GM10266 (cell line): ENCODE measurements around the gene PHLDB3.

Experiments used
- DNase-seq: peaks from one replicate; pipeline ENCODE4 v3.0.0; 2012; ENCODE audit errors: extremely low spot score
- TF ChIP-seq, protein P1 (sequence below): IDR thresholded peaks from 2 replicates; pipeline ENCODE4 v1.5.1; 2012; ENCODE audit warnings: mild to moderate bottlenecking, low read depth; ENCODE audit not compliant: control insufficient read depth, insufficient read depth; ENCODE audit errors: missing control alignments

PHLDB3 gene

DNA sequence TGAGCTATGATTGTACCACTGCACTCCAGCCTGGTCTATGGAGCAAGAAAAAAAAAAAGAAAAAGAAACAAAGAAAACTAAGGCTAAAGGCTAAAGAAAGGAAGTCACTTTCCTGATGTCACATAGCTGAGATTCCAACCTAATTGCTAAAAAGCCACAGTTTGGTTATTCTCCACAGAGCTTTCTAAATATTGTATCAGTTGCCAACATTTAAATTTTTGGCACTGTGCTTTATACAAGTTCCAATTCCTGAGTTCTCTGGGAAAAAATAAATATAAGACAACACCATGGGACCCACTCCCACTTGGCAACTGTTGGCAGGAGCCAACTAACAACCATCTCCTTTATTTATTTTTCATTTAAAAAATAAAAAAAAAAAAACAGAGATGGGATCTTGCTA, 27.9 kb downstream of the PHLDB3 start:
- TF ChIP-seq, protein P1, sequence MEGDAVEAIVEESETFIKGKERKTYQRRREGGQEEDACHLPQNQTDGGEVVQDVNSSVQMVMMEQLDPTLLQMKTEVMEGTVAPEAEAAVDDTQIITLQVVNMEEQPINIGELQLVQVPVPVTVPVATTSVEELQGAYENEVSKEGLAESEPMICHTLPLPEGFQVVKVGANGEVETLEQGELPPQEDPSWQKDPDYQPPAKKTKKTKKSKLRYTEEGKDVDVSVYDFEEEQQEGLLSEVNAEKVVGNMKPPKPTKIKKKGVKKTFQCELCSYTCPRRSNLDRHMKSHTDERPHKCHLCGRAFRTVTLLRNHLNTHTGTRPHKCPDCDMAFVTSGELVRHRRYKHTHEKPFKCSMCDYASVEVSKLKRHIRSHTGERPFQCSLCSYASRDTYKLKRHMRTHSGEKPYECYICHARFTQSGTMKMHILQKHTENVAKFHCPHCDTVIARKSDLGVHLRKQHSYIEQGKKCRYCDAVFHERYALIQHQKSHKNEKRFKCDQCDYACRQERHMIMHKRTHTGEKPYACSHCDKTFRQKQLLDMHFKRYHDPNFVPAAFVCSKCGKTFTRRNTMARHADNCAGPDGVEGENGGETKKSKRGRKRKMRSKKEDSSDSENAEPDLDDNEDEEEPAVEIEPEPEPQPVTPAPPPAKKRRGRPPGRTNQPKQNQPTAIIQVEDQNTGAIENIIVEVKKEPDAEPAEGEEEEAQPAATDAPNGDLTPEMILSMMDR = no peak
- no peak for DNase-seq

DNA sequence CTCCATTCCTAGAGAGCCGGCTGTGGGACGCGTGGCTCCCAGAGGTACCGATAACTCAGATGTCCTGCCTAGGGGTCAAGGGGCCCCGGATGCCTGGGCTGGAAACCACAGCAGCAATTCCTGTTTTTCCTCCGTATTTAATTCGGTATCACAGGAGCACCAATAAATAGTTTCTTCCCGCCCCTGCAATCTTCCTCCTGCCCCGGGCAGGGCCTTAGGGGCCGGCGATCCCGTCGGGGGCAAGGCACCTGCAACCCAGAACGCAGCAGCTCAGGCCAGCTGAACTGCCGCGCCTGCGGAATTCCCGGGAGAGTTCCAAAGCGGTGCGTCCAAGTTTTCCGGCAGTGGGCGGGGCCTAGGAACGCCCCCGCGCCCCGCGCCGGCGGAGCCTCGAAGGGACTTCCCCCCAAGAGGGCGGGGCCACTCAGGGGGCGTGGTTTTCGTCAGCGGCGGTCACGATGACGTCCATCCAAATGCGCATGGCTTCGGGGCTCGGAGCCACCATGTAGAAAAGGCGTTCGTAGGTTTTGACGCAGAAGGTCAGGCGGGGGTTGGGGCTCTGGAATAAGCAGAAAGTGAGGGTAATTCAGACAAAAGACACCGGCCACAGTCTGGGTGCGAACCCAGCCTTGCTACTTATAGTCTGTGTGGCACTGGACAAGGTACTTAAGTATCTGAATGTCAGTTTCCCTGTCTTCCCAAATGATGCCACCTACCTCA, 29.4 kb downstream of the PHLDB3 start:
- TF ChIP-seq, protein P1 = no peak
- DNase-seq = peak; percentile 93

DNA sequence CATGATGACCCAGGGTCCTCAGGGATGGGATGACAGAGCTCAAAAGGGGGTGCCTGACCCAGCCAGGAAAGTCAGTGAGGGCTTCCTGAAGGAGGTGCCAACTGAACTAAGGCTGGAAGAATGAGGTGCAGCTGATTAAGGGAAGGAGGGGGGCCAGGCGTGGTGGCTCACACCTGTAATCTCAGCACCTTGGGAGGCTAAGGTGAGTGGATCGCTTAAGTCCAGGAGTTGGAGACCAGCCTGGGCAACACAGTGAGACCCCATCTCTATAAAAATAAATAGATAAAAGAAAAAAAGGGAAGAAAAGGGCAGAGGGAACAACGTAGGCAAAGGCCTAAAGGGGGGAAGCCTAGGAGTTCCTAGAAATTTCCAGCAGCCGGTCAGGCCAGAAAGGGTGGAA, 30.1 kb downstream of the PHLDB3 start:
- TF ChIP-seq, protein P1 = no peak
- no peak for DNase-seq

DNA sequence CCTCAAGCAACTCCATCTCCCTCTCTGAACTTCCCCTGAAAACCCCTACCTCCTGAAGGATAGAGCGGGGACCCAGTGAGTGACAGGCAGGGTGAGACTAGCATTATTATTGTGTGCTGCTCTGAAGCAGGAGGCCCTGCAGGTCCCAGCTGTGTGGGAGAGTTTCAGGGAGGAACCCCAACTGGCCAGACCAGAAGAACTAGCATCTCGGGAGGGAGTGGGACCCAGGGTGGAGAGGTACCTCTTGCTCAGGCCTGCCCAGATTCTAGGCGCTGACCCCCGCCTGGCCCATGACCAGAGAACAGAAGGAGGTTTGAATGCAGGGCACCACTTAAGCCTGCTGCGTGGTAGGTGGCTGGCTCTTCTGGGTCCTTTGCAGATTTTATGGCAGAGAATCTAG, 33.5 kb downstream of the PHLDB3 start:
- TF ChIP-seq, protein P1 = no peak

DNA sequence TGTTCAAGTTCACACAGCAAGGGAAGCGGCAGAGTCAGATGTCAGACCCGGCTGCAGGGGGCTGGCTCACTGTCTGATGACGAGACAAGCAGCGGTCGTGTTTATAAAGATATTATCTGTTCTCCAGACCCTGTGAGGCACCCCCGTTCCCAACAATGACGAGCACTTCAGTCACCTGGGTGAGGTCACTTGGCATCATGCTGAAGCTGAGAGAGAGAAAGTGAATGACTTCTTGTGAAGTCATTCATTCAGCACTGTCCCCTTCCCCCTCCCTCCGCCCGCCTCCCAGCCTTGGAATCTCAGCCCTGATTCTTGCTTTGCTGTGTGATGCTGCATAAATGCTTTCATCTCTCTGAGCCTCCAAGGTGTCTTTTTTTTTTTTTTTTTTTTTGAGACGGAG, 34.3 kb downstream of the PHLDB3 start:
- no peak for DNase-seq
- TF ChIP-seq, protein P1 = no peak

More for the DNA sequence above, 33.5 kb downstream of the PHLDB3 start:
- DNase-seq = no peak

DNA sequence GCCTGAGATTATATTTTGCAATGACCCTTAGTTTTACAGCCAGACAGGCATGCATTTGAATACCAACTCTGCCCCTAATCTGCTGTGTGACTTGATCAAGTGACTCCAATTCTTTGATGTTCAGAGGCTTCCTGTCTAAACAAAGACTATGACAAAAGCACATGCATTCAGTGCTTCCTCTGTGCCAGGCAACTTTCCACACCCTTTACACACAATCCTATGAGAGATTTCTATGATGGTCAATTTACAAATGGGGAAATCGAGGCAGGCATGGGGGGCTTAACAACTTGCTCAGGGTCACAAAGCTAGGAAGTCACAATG, 35.4 kb downstream of the PHLDB3 start:
- no peak for DNase-seq
- TF ChIP-seq, protein P1 = no peak

DNA sequence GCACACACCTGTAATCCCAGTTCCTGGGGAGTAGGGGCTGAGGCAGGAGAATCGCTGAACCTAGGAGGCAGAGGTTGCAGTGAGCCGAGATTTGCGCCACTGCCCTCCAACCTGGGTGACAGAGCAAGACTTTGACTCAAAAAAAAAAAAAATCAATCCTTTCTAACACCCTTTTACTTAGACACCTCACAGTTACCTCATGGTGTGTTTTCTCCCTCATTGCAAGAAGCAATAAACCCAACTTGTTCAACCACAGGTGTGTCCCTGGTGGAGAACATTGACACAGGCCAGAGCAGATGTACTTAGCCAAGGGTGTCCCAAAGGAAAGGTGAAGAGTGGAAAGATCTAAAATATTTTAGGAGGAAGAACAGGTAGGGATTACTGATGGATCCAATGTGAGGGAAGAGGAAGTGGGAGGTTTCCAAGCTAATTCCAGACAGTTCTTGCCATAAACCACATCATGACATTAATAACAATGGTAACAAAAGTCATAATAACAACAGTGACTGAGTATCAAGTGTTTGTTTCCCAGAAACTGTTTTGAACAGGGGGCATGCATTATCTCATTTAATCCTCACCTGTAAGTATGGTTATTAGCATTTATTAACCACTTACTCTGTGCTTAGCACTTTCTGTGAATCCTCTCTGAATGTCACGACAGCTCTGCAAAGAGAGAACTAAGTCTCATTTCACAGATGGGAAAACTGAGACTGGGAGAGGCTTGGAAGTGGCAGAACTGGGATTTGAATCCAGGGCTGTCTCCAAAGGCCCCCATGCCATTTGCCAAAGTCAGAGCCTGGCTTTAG, 36.0 kb downstream of the PHLDB3 start:
- TF ChIP-seq, protein P1 = no peak

More for the DNA sequence above, 36.0 kb downstream of the PHLDB3 start:
- DNase-seq = no peak
